Coronary artery (tissue), 2 donors: ENCODE data around the gene P4HA2.
A peak's percentile ranks its signal among the peaks of the same experiment; 100 is the strongest.

Source experiments
- DNase-seq: peaks from one replicate; pipeline ENCODE4 v3.0.0-alpha.2; 2017; ENCODE audit warnings: low spot score
- H3K27ac ChIP-seq, 2 donors: fragments of 200-600 bp; sonication (generic); one replicate each; pipeline ENCODE4 v1.5.1; 2016 to 2019
- H3K4me3 ChIP-seq: fragments of 200-600 bp; sonication (generic); 2 replicates; pipeline ENCODE4 v1.5.1; 2016; ENCODE audit warnings: mild to moderate bottlenecking, moderate library complexity
- CTCF ChIP-seq: fragments of 200-600 bp; sonication (generic); IDR thresholded peaks from one replicate; pipeline ENCODE4 v1.5.1; 2019; ENCODE audit warnings: antibody characterized with exemption

Gene P4HA2

GRCh38 chr5:132202711-132203463 lies 24.8 kb downstream of the P4HA2 start:
- Histone ChIP-seq H3K4me3 (no peak overlapping the region), H3K27ac (no peak overlapping the region)
- no peak for DNase-seq
- no peak for TF ChIP-seq CTCF

- H3K27ac ChIP-seq, result no peak overlapping the region
- no peak overlapping the region for H3K4me3 ChIP-seq
- no peak for DNase-seq
- TF ChIP-seq CTCF, result no peak
These were observed 28.5 kb downstream of the P4HA2 start for GRCh38 chr5:132199116-132199680.

GRCh38 chr5:132198571-132198970 lies 29.1 kb downstream of the P4HA2 start:
- no peak for TF ChIP-seq CTCF
- no peak overlapping the region for H3K27ac ChIP-seq

GRCh38 chr5:132195727-132196126 lies 31.9 kb downstream of the P4HA2 start:
- DNase-seq, result no peak

More at GRCh38 chr5:132198571-132198970, 29.1 kb downstream of the P4HA2 start:
- DNase-seq, result no peak
- no peak overlapping the region for H3K4me3 ChIP-seq

GRCh38 chr5:132193165-132193694 lies 34.4 kb downstream of the P4HA2 start:
- no peak for DNase-seq
- TF ChIP-seq CTCF, result no peak
- Histone ChIP-seq H3K4me3 (no peak overlapping the region), H3K27ac (no peak overlapping the region)

More at GRCh38 chr5:132195727-132196126, 31.9 kb downstream of the P4HA2 start:
- Histone ChIP-seq H3K4me3 (no peak overlapping the region), H3K27ac (no peak overlapping the region)
- TF ChIP-seq CTCF, result no peak

- peak; percentile 52 for TF ChIP-seq CTCF
- Histone ChIP-seq H3K4me3 (no peak overlapping the region), H3K27ac (no peak overlapping the region)
- no peak for DNase-seq
These were observed 37.4 kb downstream of the P4HA2 start for GRCh38 chr5:132190161-132190817.
